ENCODE results near the gene VPS35L.
"Not testable (repeated sequence)": the region's sequence is repeated elsewhere in the genome, so short reads cannot be mapped to it uniquely, and the experiment has no call there.

Gene VPS35L

GRCh38 chr16:19540241-19540970, 15.1 kb upstream of the VPS35L start:
- no peak for DNase-seq (ENCODE audit: low read depth in 3 of 3)

GRCh38 chr16:19542138-19542821, 13.2 kb upstream of the VPS35L start:
- DNase-seq (ENCODE audit: low read depth in 3 of 3): no peak

GRCh38 chr16:19543278-19543996, 12.1 kb upstream of the VPS35L start:
- DNase-seq (ENCODE audit: low read depth in 3 of 3): not testable (repeated sequence)

- no peak for DNase-seq (ENCODE audit: low read depth in 3 of 3)
Observed at GRCh38 chr16:19548144-19548543, 7.4 kb upstream of the VPS35L start.

GRCh38 chr16:19549673-19550072, 5.8 kb upstream of the VPS35L start:
- DNase-seq (ENCODE audit: low read depth in 3 of 3): no peak

- DNase-seq (ENCODE audit: low read depth in 3 of 3): peak in 1 of 3 experiments; percentile 16
Observed at GRCh38 chr16:19555938-19556771, 652 bp downstream of the VPS35L start.

GRCh38 chr16:19559242-19559910, 3.9 kb downstream of the VPS35L start:
- DNase-seq (ENCODE audit: low read depth in 3 of 3): no peak

GRCh38 chr16:19560078-19560477, 4.6 kb downstream of the VPS35L start:
- DNase-seq (ENCODE audit: low read depth in 3 of 3): no peak

GRCh38 chr16:19563377-19563776, 7.9 kb downstream of the VPS35L start:
- no peak for DNase-seq (ENCODE audit: low read depth in 3 of 3)

- no peak for DNase-seq (ENCODE audit: low read depth in 3 of 3)
Observed at GRCh38 chr16:19566362-19566761, 10.9 kb downstream of the VPS35L start.

- no peak for DNase-seq (ENCODE audit: low read depth in 3 of 3)
Observed at GRCh38 chr16:19567560-19567959, 12.1 kb downstream of the VPS35L start.

- DNase-seq (ENCODE audit: low read depth in 3 of 3): no peak
Observed at GRCh38 chr16:19573997-19574396, 18.5 kb downstream of the VPS35L start.

GRCh38 chr16:19574615-19575014, 19.1 kb downstream of the VPS35L start:
- no peak for DNase-seq (ENCODE audit: low read depth in 3 of 3)

- DNase-seq (ENCODE audit: low read depth in 3 of 3): no peak
Observed at GRCh38 chr16:19578378-19578971, 23.0 kb downstream of the VPS35L start.

- no peak for DNase-seq (ENCODE audit: low read depth in 3 of 3)
Observed at GRCh38 chr16:19582050-19582831, 26.7 kb downstream of the VPS35L start.

GRCh38 chr16:19583665-19584300, 28.3 kb downstream of the VPS35L start:
- no peak for DNase-seq (ENCODE audit: low read depth in 3 of 3)

GRCh38 chr16:19588661-19589060, 33.2 kb downstream of the VPS35L start:
- DNase-seq (ENCODE audit: low read depth in 3 of 3): no peak

- DNase-seq (ENCODE audit: low read depth in 3 of 3): no peak
Observed at GRCh38 chr16:19589106-19589505, 33.6 kb downstream of the VPS35L start.

- no peak for DNase-seq (ENCODE audit: low read depth in 3 of 3)
Observed at GRCh38 chr16:19589771-19590302, 34.3 kb downstream of the VPS35L start.
